Aorta (tissue), 5 donors: ENCODE results near the gene SHROOM3. TPM values are rescaled to one million over a fixed set of nuclear protein-coding genes. Genes with fewer than 3 reads are reported as not detected.
"Not testable (repeated sequence)": the region's sequence is repeated elsewhere in the genome, so short reads cannot be mapped to it uniquely, and the experiment has no call there.

Experiments used
- ATAC-seq: fragments of 200-7000 bp; cut with Tn5 transposase; one replicate; pipeline ENCODE4 v1.9.1; 2022; ENCODE audit warnings: moderate library complexity; ENCODE audit not compliant: low FRiP score
- DNase-seq, 2 donors: peaks; one replicate each; pipeline ENCODE4 v3.0.0-alpha.2; 2020
- H3K27ac ChIP-seq, 2 donors: one replicate each; pipeline ENCODE4 v1.5.1; 2013; ENCODE audit warnings: low read length in 2 of 2, mild to moderate bottlenecking in 2 of 2, moderate library complexity in 2 of 2, control low read depth in 1 of 2, inconsistent platforms in 1 of 2, low read depth in 1 of 2
- H3K27me3 ChIP-seq, 2 donors: one replicate each; pipeline ENCODE4 v1.6.1; 2013; ENCODE audit warnings: control low read depth in 1 of 2, low read length in 1 of 2, mild to moderate bottlenecking in 1 of 2, moderate library complexity in 1 of 2; ENCODE audit not compliant: insufficient read depth in 2 of 2, control insufficient read depth in 1 of 2
- H3K36me3 ChIP-seq, 2 donors: one replicate each; pipeline ENCODE4 v1.6.1; 2013; ENCODE audit warnings: control low read depth in 1 of 2, low read length in 1 of 2, mild to moderate bottlenecking in 1 of 2; ENCODE audit not compliant: insufficient read depth in 2 of 2, control insufficient read depth in 1 of 2
- H3K4me1 ChIP-seq, 2 donors: one replicate each; pipeline ENCODE4 v1.6.1; 2013; ENCODE audit warnings: low read length in 2 of 2, control low read depth in 1 of 2, mild to moderate bottlenecking in 1 of 2, moderate library complexity in 1 of 2; ENCODE audit not compliant: insufficient read depth in 2 of 2, control insufficient read depth in 1 of 2
- H3K4me3 ChIP-seq, 2 donors: one replicate each; pipeline ENCODE4 v1.5.1; 2013; ENCODE audit warnings: low read length in 2 of 2, control low read depth in 1 of 2, mild to moderate bottlenecking in 1 of 2
- H3K9me3 ChIP-seq: one replicate; pipeline ENCODE4 v1.6.1; 2013; ENCODE audit warnings: mild to moderate bottlenecking, low read length; ENCODE audit not compliant: control insufficient read depth
- WGBS, 2 donors: extraction: QIAGEN DNeasy Blood & Tissue Kit; methylation state at CpG; one replicate each; pipeline ENCODE4 v1.1.7; 2013; 5-methylcytosine and 5-hydroxymethylcytosine counted together
- intact Hi-C, 2 donors: fragments of 100-400 bp; cut with DNase I; formaldehyde crosslinking; loops; one replicate each; pipeline versions ENCODE4 v1.14.2 to v1.15.0; 2022
- polyA plus RNA-seq, 2 donors: library from polyadenylated mRNA; stranded (reverse); fragments of 200-250 nt; gene quantifications; one replicate each; pipeline ENCODE4 v1.2.3, GENCODE V29; 2013
- total RNA-seq, 2 donors: library from RNA; stranded (reverse); fragmentation: NEBNext Ultra II Directional; extraction: Animal tissue kit (Norgen Biotek cat#: 25700); gene quantifications; one replicate each; pipeline ENCODE4 v1.2.1, GENCODE V29; 2021
- donor health status: healthy with polysubstance abuse.
- donor health status: Bipolar disorder and iron deficiency.
- donor health status: DM: no; HTN: no; CAD: no.
- donor health status: DM: no; HTN: no; CAD: no.
- donor health status: DM: yes; HTN: yes; CAD: no.

The SHROOM3 gene
- total and polyA plus RNA-seq, 4 donors = 14.1 to 173 (median 32.8) TPM

DNA sequence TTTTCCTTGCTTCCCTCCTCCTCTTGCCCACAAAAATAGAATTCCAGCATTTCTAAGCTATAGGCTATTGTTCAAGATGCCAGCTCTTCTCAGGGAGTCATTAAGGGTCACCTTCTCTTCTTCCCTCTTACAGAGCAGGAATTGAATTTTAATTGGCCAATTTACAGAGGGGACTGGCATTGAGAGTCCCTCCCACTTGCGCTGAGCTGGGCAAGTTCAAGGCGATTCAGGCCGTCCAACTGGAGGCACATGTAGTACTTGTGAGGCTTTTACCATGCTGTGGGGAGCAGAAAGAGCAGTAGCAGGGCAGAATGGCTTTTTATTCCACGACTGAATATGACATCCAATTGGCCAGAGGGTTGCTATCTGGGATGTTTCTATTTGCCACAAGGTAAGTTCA is 281.0 kb downstream of the SHROOM3 start:
- Histone ChIP-seq H3K27me3 (no peaks in the 10 kb centered on the region), H3K36me3 (peaks cover under 1 to 4% of the 10 kb centered on the region in 2 donors), H3K4me1 (peaks cover 9 to 22% of the 10 kb centered on the region in 2 donors), H3K27ac (peak overlapping the region; percentile 88 to 95), H3K4me3 (no peak overlapping the region), H3K9me3 (no peaks in the 10 kb centered on the region)
- 64 to 75% methylated on average over 4 of the region's 4 CpGs for WGBS, 2 donors
- intact Hi-C loops = no loop called here
- ATAC-seq (no peak), DNase-seq (no peak)

GRCh38 chr4:76716658-76717057 is 281.6 kb downstream of the SHROOM3 start:
- Histone ChIP-seq H3K27me3 (no peaks in the 10 kb centered on the region), H3K9me3 (no peaks in the 10 kb centered on the region), H3K36me3 (peaks cover 0 to 4% of the 10 kb centered on the region in 2 donors), H3K27ac (peak overlapping the region in 1 of 2 donors; percentile 95), H3K4me1 (peaks cover 9 to 22% of the 10 kb centered on the region in 2 donors), H3K4me3 (no peak overlapping the region)
- 47 to 51% methylated on average over 2 of the region's 2 CpGs for WGBS, 2 donors
- ATAC-seq (no peak), DNase-seq (no peak)
- intact Hi-C loops = no loop called here

GRCh38 chr4:76717431-76717830 is 282.4 kb downstream of the SHROOM3 start:
- no peaks in the 10 kb centered on the region for H3K27me3 ChIP-seq
- H3K4me1 ChIP-seq = peaks cover 9 to 21% of the 10 kb centered on the region in 2 donors
- H3K9me3 ChIP-seq = no peaks in the 10 kb centered on the region
- WGBS, 2 donors = 74 to 89% methylated on average over 1 of the region's 1 CpG
- DNase-seq (no peak), ATAC-seq (no peak)
- H3K27ac ChIP-seq = no peak overlapping the region
- H3K36me3 ChIP-seq = peaks cover 0 to 4% of the 10 kb centered on the region in 2 donors
- H3K4me3 ChIP-seq = no peak overlapping the region
- intact Hi-C loops = no loop called here

- DNase-seq = no peak
- no peaks in the 10 kb centered on the region for H3K36me3 ChIP-seq
- no peak overlapping the region for H3K4me3 ChIP-seq
- H3K4me1 ChIP-seq = peaks cover 9 to 23% of the 10 kb centered on the region in 2 donors
- H3K27me3 ChIP-seq = no peaks in the 10 kb centered on the region
- no peaks in the 10 kb centered on the region for H3K9me3 ChIP-seq
- H3K27ac ChIP-seq = no peak overlapping the region
- 6 to 7% methylated on average over 2 of the region's 2 CpGs for WGBS, 2 donors
- intact Hi-C loops = no loop called here
- ATAC-seq = no peak
These were observed 283.0 kb downstream of the SHROOM3 start for GRCh38 chr4:76718021-76718420.

DNA sequence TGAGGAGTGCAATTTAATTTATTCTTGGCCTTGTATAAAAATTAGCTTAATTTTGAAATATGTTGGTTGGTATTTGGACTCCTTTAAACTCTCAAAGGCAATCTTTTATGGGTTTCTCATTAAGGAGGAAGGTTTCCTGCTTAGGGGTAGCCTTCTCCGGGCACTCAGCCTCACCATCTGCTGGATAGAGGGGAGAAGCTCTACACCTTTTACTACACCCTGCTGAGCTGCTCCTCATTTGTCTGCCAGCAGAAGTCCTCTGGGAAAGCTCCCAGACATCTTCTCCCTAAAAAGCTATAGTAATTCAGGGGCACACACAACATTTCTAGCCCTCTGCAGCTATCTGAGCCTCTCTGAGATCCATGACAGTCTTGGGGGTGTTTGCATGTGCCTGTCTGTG is 283.8 kb downstream of the SHROOM3 start:
- intact Hi-C loops = no loop called here
- 50 to 60% methylated on average over 1 of the region's 1 CpG for WGBS, 2 donors
- Histone ChIP-seq H3K36me3 (no peaks in the 10 kb centered on the region), H3K4me3 (no peak overlapping the region), H3K27ac (peak overlapping the region; percentile 49 to 68), H3K27me3 (no peaks in the 10 kb centered on the region), H3K4me1 (peaks cover 9 to 31% of the 10 kb centered on the region in 2 donors), H3K9me3 (no peaks in the 10 kb centered on the region)
- ATAC-seq (no peak), DNase-seq (no peak)

GRCh38 chr4:76720121-76720520 is 285.1 kb downstream of the SHROOM3 start:
- Histone ChIP-seq H3K27me3 (no peaks in the 10 kb centered on the region), H3K36me3 (no peaks in the 10 kb centered on the region), H3K9me3 (no peaks in the 10 kb centered on the region), H3K4me1 (peaks cover 9 to 30% of the 10 kb centered on the region in 2 donors), H3K27ac (no peak overlapping the region), H3K4me3 (no peak overlapping the region)
- DNase-seq = no peak
- 57 to 66% methylated on average over 2 of the region's 2 CpGs for WGBS, 2 donors
- intact Hi-C loops = no loop called here
- ATAC-seq = no peak

DNA sequence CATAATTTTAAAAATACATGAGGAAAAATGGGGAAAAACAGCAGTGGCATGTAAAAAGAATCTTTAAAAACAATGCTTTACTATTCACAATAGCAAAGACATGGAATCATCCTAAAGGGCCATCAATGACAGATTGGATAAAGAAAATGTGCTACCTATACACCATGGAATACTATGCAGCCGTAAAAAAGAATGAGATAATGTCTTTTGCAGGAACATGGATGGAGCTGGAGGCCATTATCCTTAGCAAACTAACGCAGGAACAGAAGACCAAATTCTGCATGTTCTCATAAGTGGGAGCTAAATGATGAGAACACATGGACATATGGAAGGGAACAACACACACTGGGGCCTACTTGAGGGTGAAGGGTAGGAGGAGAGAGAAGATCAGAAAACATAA is 287.1 kb downstream of the SHROOM3 start:
- peaks cover 6 to 22% of the 10 kb centered on the region in 2 donors for H3K4me1 ChIP-seq
- H3K36me3 ChIP-seq, ATAC-seq, DNase-seq, H3K9me3 ChIP-seq, H3K27ac ChIP-seq, H3K27me3 ChIP-seq, H3K4me3 ChIP-seq, intact Hi-C loops: not testable (repeated sequence)
- 93 to 99% methylated on average over 2 of the region's 2 CpGs for WGBS, 2 donors

GRCh38 chr4:76722838-76723237 is 287.8 kb downstream of the SHROOM3 start:
- 54 to 55% methylated on average over 4 of the region's 4 CpGs for WGBS, 2 donors
- Histone ChIP-seq H3K4me1 (peaks cover 6 to 22% of the 10 kb centered on the region in 2 donors), H3K9me3 (no peaks in the 10 kb centered on the region), H3K4me3 (no peak overlapping the region), H3K36me3 (no peaks in the 10 kb centered on the region), H3K27ac (peak overlapping the region in 1 of 2 donors; percentile 14), H3K27me3 (no peaks in the 10 kb centered on the region)
- intact Hi-C loops = no loop called here
- no peak for DNase-seq
- ATAC-seq = no peak

- Histone ChIP-seq H3K4me1 (peaks cover 6 to 22% of the 10 kb centered on the region in 2 donors), H3K27me3 (no peaks in the 10 kb centered on the region), H3K4me3 (no peak overlapping the region), H3K36me3 (no peaks in the 10 kb centered on the region), H3K9me3 (no peaks in the 10 kb centered on the region), H3K27ac (peak overlapping the region in 1 of 2 donors; percentile 14)
- intact Hi-C loops = no loop called here
- DNase-seq (no peak), ATAC-seq (no peak)
These were observed 288.3 kb downstream of the SHROOM3 start for GRCh38 chr4:76723373-76723772.
